Mesodermal cell (in vitro differentiated cells): ENCODE data around the gene ZNF581.

Experiments used
- H3K27ac ChIP-seq: 2 replicates; pipeline ENCODE4 v1.7.0; 2013; ENCODE audit warnings: mild to moderate bottlenecking, low read depth, low read length, moderate library complexity; ENCODE audit not compliant: severe bottlenecking
- H3K36me3 ChIP-seq: 2 replicates; pipeline ENCODE4 v1.7.1; 2013; ENCODE audit warnings: mild to moderate bottlenecking, low read length, moderate library complexity; ENCODE audit not compliant: control insufficient read depth, insufficient read depth
- H3K4me1 ChIP-seq: one replicate; pipeline ENCODE4 v1.7.1; 2013; ENCODE audit warnings: mild to moderate bottlenecking, low read length; ENCODE audit not compliant: insufficient read depth, control insufficient read depth, poor library complexity, severe bottlenecking
- H3K4me3 ChIP-seq: 2 replicates; pipeline ENCODE4 v1.7.0; 2013; ENCODE audit warnings: low read length, control low read depth, mild to moderate bottlenecking; ENCODE audit not compliant: insufficient read depth, poor library complexity, severe bottlenecking; ENCODE audit errors: extremely low read depth
- H3K9me3 ChIP-seq: 2 replicates; pipeline ENCODE4 v1.7.1; 2013; ENCODE audit warnings: mild to moderate bottlenecking, low read length, moderate library complexity; ENCODE audit not compliant: control insufficient read depth
- WGBS, 2 experiments: methylation state at CpG; one replicate each; pipeline ENCODE4 v1.1.5; 2013; ENCODE audit warnings: missing lambda C conversion rate in 2 of 2; ENCODE audit not compliant: insufficient coverage in 2 of 2; 5-methylcytosine and 5-hydroxymethylcytosine counted together

ZNF581 gene

DNA sequence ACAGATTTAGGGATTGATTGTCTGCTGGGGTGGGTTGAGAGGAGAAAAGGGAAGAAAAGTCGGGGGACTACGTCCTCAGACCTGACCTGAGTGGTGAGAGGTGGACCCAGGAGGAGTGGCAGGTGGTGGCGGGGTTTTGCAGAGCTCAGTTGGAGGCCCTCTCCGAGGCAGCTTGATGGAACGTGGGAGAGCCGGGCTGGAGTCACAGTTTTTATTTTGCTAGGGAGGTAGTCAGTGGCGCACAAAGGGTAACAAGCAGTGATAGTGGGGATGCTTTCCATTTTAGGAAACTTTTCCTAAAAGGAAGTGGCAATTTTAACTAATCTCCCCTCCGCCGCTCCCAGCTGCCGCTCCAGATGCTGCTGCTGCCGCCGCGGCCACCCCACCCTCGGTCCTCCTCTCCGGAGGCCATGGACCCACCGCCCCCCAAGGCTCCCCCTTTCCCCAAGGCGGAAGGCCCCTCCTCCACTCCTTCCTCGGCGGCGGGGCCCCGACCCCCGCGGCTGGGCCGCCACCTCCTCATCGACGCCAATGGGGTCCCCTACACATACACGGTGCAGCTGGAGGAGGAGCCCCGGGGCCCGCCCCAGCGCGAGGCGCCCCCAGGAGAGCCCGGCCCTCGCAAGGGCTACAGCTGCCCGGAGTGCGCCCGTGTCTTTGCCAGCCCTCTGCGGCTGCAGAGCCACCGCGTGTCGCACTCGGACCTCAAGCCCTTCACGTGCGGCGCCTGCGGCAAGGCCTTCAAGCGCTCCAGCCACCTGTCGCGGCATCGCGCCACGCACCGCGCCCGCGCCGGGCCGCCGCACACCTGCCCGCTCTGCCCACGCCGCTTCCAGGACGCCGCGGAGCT, 1.1 kb upstream of the ZNF581 start:
- Histone ChIP-seq H3K4me3 (peak overlapping the region; percentile 91), H3K27ac (peak overlapping the region; percentile 55), H3K9me3 (no peaks in the 10 kb centered on the region), H3K4me1 (peaks cover 17% of the 10 kb centered on the region), H3K36me3 (peaks cover 38% of the 10 kb centered on the region)
- 3% methylated on average over 49 to 55 of the region's 65 CpGs for WGBS, 2 experiments

DNA sequence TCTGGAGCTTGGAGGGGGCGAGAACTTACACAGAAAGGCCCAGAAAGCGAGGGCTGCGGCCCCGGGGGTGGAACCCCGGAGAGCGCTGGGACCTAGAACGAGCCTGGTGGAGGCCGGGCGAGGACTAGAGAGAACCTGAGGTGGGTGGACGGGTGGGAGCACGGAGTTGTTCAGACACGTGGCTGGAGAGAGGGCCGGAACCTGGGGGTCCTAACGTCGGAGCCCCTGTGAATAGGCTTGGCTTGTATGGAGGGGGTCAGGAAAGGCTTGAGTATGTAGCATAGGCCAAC, 383 bp downstream of the ZNF581 start:
- H3K4me1 ChIP-seq: peaks cover 18% of the 10 kb centered on the region
- H3K4me3 ChIP-seq: peak overlapping the region; percentile 91
- peaks cover 24% of the 10 kb centered on the region for H3K36me3 ChIP-seq
- no peaks in the 10 kb centered on the region for H3K9me3 ChIP-seq
- H3K27ac ChIP-seq: no peak overlapping the region
- 1 to 2% methylated on average over 11 to 13 of the region's 15 CpGs for WGBS, 2 experiments

DNA sequence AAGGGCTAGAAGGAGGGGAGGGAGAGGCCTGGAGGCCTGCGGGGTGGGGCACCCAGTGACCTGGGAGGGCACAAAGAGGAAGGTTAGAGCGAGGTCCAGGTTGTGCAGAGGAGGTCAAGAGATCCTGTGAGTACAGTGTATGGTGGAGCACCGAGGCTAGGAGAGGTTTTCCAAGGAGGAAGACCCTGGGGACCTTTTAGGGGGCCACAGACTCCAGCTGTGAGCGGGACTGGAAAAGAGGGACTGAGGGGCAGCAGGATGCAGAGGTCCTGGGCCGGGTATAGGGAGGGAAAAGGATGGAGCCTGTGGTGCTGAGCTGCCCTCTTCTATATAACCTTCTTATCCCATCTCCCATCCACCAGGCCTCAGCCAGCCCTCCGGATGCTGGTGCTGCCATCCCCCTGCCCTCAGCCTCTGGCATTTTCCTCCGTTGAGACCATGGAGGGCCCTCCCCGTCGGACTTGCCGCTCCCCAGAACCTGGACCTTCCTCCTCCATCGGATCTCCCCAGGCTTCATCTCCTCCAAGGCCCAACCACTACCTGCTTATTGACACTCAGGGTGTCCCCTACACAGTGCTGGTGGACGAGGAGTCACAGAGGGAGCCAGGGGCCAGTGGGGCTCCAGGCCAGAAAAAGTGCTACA, 863 bp downstream of the ZNF581 start:
- Histone ChIP-seq H3K9me3 (no peaks in the 10 kb centered on the region), H3K4me1 (peaks cover 18% of the 10 kb centered on the region)
- WGBS, 2 experiments: 54 to 56% methylated on average over 7 to 9 of the region's 12 CpGs

DNA sequence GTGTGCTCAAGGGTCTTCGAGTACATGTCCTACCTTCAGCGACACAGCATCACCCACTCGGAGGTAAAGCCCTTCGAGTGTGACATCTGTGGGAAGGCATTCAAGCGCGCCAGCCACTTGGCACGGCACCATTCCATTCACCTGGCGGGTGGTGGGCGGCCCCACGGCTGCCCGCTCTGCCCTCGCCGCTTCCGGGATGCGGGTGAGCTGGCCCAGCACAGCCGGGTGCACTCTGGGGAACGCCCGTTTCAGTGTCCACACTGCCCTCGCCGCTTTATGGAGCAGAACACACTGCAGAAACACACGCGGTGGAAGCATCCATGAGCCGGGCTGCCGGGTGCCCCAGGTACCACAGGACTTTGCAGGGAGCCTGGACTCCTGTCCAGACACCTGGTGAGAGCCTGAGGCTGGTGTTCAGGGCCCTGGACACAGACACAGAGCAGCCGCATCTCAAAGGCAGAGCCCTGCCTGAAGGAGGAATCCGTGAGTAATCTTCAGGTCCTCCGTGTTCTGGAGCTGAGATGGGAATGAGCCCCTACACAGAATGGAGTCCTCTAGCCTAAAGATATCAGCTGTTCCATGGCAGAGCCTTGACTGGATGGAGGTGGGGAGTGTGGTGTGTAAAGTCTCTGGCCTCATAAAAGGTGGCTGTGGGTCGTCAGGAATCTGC, 1.5 kb downstream of the ZNF581 start:
- Histone ChIP-seq H3K9me3 (no peaks in the 10 kb centered on the region), H3K4me3 (peak overlapping the region; percentile 91), H3K27ac (no peak overlapping the region), H3K36me3 (peaks cover 25% of the 10 kb centered on the region), H3K4me1 (peaks cover 18% of the 10 kb centered on the region)
- 95 to 96% methylated on average over 26 to 27 of the region's 28 CpGs for WGBS, 2 experiments

More for the DNA sequence above, 863 bp downstream of the ZNF581 start:
- Histone ChIP-seq H3K4me3 (peak overlapping the region; percentile 91), H3K27ac (no peak overlapping the region), H3K36me3 (peaks cover 24% of the 10 kb centered on the region)

DNA sequence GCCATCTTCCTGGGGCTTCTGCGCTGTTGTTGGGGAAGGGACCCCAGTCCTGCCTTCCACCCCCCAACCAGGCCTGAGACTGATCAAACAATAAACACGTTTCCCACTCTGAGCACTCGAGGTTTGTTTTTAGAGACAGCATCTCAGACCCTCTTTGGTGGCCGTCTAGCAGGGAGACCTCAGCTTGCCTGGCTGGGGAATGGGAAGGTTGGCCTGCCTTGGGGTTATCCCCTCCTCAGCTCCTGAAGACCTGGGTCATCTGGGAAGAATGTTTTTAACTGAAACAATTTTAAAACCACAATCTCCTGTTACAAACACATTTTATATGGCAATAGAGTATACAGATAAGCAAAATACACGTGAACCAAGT, 2.0 kb downstream of the ZNF581 start:
- Histone ChIP-seq H3K4me1 (peaks cover 18% of the 10 kb centered on the region), H3K36me3 (peaks cover 31% of the 10 kb centered on the region), H3K4me3 (no peak overlapping the region), H3K9me3 (no peaks in the 10 kb centered on the region), H3K27ac (no peak overlapping the region)
- WGBS, 2 experiments: 87 to 96% methylated on average over 3 of the region's 5 CpGs

DNA sequence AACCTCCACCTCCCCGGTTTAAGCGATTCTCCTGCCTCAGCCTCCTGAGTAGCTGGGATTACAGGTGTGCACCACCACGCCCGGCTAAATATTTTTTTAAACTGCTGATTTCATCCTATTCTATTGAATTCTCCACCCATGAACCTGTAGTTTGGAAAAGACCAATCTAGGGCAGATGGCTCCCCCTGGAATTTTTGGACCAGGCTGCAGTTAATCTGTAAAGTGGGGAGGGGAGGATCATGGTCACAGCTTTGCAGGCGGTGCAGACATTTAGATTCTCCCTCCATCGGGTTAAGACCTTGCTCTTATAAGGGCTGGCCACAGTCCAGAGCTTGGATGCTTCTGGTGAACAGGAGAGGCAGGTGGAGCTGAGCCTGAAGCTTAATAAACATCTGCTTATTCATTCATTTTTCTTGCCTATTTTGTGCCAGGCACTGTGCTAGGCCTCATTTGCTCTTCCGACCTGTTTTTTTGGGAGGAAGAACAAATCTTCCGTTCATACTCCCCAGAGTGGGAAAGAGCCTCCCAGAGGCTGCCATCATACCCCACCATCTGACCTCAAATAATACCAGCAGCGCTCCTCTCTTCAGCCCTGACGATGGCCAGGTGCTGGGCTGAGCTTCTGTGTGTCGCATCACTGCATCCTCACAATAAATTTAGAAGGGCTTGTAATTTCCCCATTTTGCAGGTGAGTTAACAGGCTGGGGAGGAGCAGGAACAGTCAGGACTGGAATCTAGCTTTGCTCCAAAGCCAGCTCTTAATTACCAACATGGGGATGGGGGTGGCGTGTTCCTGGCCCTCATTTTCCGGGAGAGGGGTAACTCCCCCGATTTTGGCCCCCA, 3.7 kb downstream of the ZNF581 start:
- Histone ChIP-seq H3K4me1 (peaks cover 18% of the 10 kb centered on the region), H3K36me3 (peaks cover 39% of the 10 kb centered on the region), H3K4me3 (peak overlapping the region; percentile 70), H3K9me3 (no peaks in the 10 kb centered on the region), H3K27ac (peak overlapping the region; percentile 64)
- 54 to 67% methylated on average over 6 to 7 of the region's 14 CpGs for WGBS, 2 experiments

DNA sequence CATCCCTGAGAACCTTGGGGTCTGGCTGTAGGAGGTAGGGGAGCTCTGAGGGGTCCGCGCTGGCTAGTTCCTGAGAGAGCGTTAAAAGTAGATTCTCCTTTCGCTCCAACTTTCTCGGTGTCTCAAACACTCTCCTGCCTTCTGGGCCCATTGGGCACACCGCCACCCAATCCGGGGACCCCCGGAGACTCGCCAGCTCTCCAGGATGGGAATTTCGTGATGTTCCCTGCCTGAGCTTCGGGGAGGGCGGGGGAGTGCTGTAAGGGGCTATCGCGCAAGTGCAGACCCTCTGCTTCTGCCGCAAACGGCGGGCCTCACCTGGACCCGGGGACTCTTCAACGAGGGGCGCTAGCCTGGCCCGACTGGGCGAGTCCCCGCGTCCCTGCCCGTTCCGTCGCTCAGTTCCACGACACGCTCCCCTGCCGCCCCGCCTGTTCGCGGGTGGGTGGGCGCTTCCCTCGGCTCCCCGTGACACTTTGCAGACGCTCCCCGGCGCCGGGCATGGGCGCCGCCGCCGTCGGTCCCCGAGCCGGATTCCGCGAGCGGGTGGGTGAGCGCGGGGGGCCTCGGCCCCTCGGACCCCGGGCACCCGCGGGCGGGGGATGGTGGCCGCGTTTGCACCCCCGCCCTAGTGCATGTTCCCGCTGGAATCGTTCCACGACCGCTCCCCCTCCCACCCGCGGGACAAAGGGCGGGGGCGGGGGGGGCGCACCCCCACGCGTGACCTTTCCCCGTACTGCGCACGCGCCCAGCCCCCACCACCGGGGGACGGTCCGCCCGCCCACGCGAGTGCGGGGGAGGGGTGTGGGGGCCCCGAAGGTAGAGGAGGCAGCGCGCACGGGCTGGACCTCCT, 4.5 kb downstream of the ZNF581 start, which contains the start of gene CCDC106:
Gene CCDC106, plus strand, starts transcription at position 481 of the 853 bp plus-strand sequence. CDS start 835 bp downstream, outside the sequence.
- H3K9me3 ChIP-seq: no peaks in the 10 kb centered on the region
- H3K4me3 ChIP-seq: peak within 1 kb of the TSS; percentile 70
- H3K27ac ChIP-seq: peak within 1 kb of the TSS; percentile 64
- 0 to 1% methylated on average over 36 to 53 of the region's 87 CpGs for WGBS, 2 experiments
- peaks cover 18% of the 10 kb centered on the region for H3K4me1 ChIP-seq
- H3K36me3 ChIP-seq: peaks cover 46% of the 10 kb centered on the region

DNA sequence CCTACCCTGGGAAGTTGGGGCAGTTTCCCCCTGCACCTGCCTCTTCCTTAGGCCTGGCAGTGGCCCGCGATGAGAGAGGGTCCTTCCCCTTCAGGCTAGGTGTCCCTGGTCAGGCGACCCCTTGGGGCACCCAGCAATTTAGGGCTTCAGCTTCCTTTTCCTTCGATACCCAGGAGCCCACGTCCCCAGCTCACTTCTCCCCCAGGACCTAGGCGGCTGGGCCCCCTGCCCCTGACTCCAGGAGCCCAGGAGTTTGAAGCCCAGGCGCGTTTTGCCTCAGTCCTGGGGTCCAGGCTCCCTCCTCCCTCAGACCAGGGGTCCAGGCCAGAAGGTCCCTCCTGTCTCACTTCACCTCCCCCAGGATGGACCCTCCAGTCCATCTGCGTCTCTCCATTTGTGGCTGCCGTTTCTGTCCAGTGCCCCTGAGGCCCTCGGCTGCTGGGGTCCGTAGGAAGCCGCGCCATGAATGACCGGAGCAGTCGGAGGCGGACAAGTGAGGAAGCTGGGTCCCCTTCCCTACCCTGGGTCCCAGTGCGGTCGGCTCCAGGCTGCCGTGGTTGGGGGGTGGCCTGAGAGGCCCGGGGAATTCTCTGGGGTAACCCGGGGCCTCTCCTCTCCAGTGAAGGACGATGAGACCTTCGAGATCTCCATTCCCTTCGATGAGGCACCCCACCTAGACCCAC, 5.3 kb downstream of the ZNF581 start:
- Histone ChIP-seq H3K27ac (no peak overlapping the region), H3K4me3 (peak overlapping the region; percentile 70), H3K4me1 (peaks cover 18% of the 10 kb centered on the region), H3K36me3 (peaks cover 46% of the 10 kb centered on the region), H3K9me3 (no peaks in the 10 kb centered on the region)
- WGBS, 2 experiments: 68 to 73% methylated on average over 17 to 22 of the region's 25 CpGs

DNA sequence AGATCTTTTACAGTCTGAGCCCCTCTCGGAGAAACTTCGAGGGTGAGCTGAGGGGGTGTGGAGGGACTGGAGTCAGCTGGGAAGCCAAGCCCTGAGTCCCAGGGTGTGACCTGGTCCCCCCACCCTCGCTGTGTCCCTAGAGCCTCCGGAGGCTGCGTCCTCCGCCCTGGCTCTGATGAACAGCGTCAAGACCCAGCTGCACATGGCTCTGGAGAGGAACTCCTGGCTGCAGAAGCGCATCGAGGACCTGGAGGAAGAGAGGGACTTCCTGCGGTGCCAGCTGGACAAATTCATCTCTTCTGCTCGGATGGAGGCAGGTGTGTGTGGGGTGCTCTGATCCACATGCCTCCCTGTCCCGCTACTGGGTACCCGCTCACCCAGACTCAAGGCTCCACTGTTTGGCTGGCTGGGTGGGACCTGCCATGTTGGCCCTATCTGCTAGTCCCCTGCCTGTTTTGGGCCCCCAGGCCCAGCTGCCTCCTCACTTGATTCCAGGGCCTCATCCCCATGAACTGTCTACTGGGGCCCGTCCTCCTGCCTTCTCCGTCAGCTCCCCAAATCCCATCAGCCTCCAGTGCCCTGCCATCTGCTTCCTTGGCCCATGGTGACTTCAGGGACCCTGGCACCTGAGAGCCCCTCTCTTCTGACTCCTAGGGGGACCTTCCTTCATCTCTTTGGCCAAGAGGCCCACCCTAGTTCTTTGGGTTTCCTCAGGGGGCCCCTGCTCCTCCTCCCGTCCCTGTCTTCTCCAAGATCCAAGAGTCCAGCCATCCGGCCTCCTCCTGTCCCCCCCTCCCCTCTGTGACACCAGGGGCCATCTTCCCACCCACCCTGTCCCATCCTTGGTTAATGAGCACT, 6.0 kb downstream of the ZNF581 start:
- H3K9me3 ChIP-seq: no peaks in the 10 kb centered on the region
- H3K4me3 ChIP-seq: no peak overlapping the region
- H3K27ac ChIP-seq: no peak overlapping the region
- H3K4me1 ChIP-seq: peaks cover 18% of the 10 kb centered on the region
- H3K36me3 ChIP-seq: peaks cover 45% of the 10 kb centered on the region
- 93 to 95% methylated on average over 14 to 17 of the region's 17 CpGs for WGBS, 2 experiments
